ENCODE measurements around the gene OSBP2.

OSBP2 gene

GRCh38 chr22:30891443-30891755 lies 196.7 kb downstream of the OSBP2 start:
- Histone ChIP-seq H3K9ac (ENCODE audit: low read length) (no peak overlapping the region), H3K27ac (ENCODE audit: low read depth, low read length) (no peak overlapping the region), H3K4me1 (ENCODE audit: control insufficient read depth, low read depth, low read length) (no peaks in the 10 kb centered on the region), H3K4me3 (ENCODE audit: low read length) (no peak overlapping the region), H3K56ac (ENCODE audit: low read length) (no peak overlapping the region), H3K18ac (ENCODE audit: low read length) (no peak overlapping the region), H2BK15ac (replicated peaks; ENCODE audit: low read depth) (no peak overlapping the region), H4K8ac (ENCODE audit: low read depth, low read length) (no peak overlapping the region), H2BK120ac (ENCODE audit: low read depth, low read length) (no peak overlapping the region), H3K79me2 (ENCODE audit: control insufficient read depth, insufficient read depth, low read length) (no peaks in the 10 kb centered on the region), H3K23ac (ENCODE audit: low read length) (no peak overlapping the region), H4K5ac (ENCODE audit: low read length) (no peak overlapping the region), H2AK5ac (ENCODE audit: low read length) (no peak overlapping the region), H3K4me2 (ENCODE audit: low read length) (no peak overlapping the region), H3K79me1 (ENCODE audit: low read length) (no peaks in the 10 kb centered on the region), H3K4ac (ENCODE audit: low read depth, low read length) (no peak overlapping the region), H3K36me3 (ENCODE audit: control insufficient read depth, insufficient read depth, low read length) (no peaks in the 10 kb centered on the region), H3K27me3 (ENCODE audit: insufficient read depth, low read length, poor library complexity) (no peaks in the 10 kb centered on the region), H2BK5ac (ENCODE audit: low read length) (no peak overlapping the region)
- no peak for DNase-seq
- no CpG with 5 or more reads among the region's 8 CpGs for WGBS (ENCODE audit: extremely low coverage, insufficient coverage, low lambda C conversion rate)

GRCh38 chr22:30891781-30892180 lies 197.1 kb downstream of the OSBP2 start:
- WGBS (ENCODE audit: extremely low coverage, insufficient coverage, low lambda C conversion rate): no CpG with 5 or more reads among the region's 6 CpGs

DNA sequence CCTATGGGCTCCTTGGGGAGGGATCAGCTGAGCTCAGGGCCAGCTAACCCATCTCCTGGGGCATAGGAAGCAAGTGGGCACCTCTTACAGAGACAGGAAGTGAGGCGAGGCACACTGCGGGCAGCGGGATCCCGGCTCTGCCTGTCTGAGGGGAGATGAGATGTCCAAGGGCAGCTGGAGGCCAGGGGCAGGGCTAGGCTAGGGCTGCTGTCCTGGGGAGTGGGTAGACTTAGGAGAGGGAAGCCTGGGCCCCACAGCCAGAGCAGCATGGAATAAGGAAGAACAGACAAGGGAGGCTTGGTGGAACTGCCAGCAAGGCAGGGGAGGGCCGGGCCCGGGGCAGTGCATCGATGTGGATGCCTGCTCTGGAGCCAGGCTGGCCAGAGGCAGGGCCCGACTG lies 197.6 kb downstream of the OSBP2 start:
- no peaks in the 10 kb centered on the region for H3K79me1 ChIP-seq (ENCODE audit: low read length)
- no peak overlapping the region for H3K56ac ChIP-seq (ENCODE audit: low read length)
- no peak overlapping the region for H2BK5ac ChIP-seq (ENCODE audit: low read length)
- H3K4me2 ChIP-seq (ENCODE audit: low read length): no peak overlapping the region
- no peak overlapping the region for H4K8ac ChIP-seq (ENCODE audit: low read depth, low read length)
- no CpG with 5 or more reads among the region's 8 CpGs for WGBS (ENCODE audit: extremely low coverage, insufficient coverage, low lambda C conversion rate)
- no peak overlapping the region for H2BK120ac ChIP-seq (ENCODE audit: low read depth, low read length)
- H3K18ac ChIP-seq (ENCODE audit: low read length): no peak overlapping the region
- H4K5ac ChIP-seq (ENCODE audit: low read length): no peak overlapping the region
- H2AK5ac ChIP-seq (ENCODE audit: low read length): no peak overlapping the region
- H3K36me3 ChIP-seq (ENCODE audit: control insufficient read depth, insufficient read depth, low read length): no peaks in the 10 kb centered on the region
- DNase-seq: no peak
- H3K27me3 ChIP-seq (ENCODE audit: insufficient read depth, low read length, poor library complexity): no peaks in the 10 kb centered on the region
- H3K4ac ChIP-seq (ENCODE audit: low read depth, low read length): no peak overlapping the region
- no peak overlapping the region for H3K4me3 ChIP-seq (ENCODE audit: low read length)
- H3K9ac ChIP-seq (ENCODE audit: low read length): no peak overlapping the region
- no peak overlapping the region for H3K23ac ChIP-seq (ENCODE audit: low read length)
- no peak overlapping the region for H2BK15ac ChIP-seq (replicated peaks; ENCODE audit: low read depth)
- no peaks in the 10 kb centered on the region for H3K4me1 ChIP-seq (ENCODE audit: control insufficient read depth, low read depth, low read length)
- no peak overlapping the region for H3K27ac ChIP-seq (ENCODE audit: low read depth, low read length)
- no peaks in the 10 kb centered on the region for H3K79me2 ChIP-seq (ENCODE audit: control insufficient read depth, insufficient read depth, low read length)

More at GRCh38 chr22:30891781-30892180, 197.1 kb downstream of the OSBP2 start:
- H2BK120ac ChIP-seq (ENCODE audit: low read depth, low read length): no peak overlapping the region
- H2BK15ac ChIP-seq (replicated peaks; ENCODE audit: low read depth): no peak overlapping the region
- no peak overlapping the region for H4K5ac ChIP-seq (ENCODE audit: low read length)
- no peak overlapping the region for H3K18ac ChIP-seq (ENCODE audit: low read length)
- H2BK5ac ChIP-seq (ENCODE audit: low read length): no peak overlapping the region
- H2AK5ac ChIP-seq (ENCODE audit: low read length): no peak overlapping the region
- H3K4me3 ChIP-seq (ENCODE audit: low read length): no peak overlapping the region
- H3K4ac ChIP-seq (ENCODE audit: low read depth, low read length): no peak overlapping the region
- no peak for DNase-seq
- H3K79me1 ChIP-seq (ENCODE audit: low read length): no peaks in the 10 kb centered on the region
- H3K9ac ChIP-seq (ENCODE audit: low read length): no peak overlapping the region
- no peak overlapping the region for H3K56ac ChIP-seq (ENCODE audit: low read length)
- H3K79me2 ChIP-seq (ENCODE audit: control insufficient read depth, insufficient read depth, low read length): no peaks in the 10 kb centered on the region
- no peaks in the 10 kb centered on the region for H3K36me3 ChIP-seq (ENCODE audit: control insufficient read depth, insufficient read depth, low read length)
- H3K27me3 ChIP-seq (ENCODE audit: insufficient read depth, low read length, poor library complexity): no peaks in the 10 kb centered on the region
- H3K4me2 ChIP-seq (ENCODE audit: low read length): no peak overlapping the region
- H3K4me1 ChIP-seq (ENCODE audit: control insufficient read depth, low read depth, low read length): no peaks in the 10 kb centered on the region
- no peak overlapping the region for H3K23ac ChIP-seq (ENCODE audit: low read length)
- no peak overlapping the region for H4K8ac ChIP-seq (ENCODE audit: low read depth, low read length)
- no peak overlapping the region for H3K27ac ChIP-seq (ENCODE audit: low read depth, low read length)

- Histone ChIP-seq H3K4me3 (ENCODE audit: low read length) (no peak overlapping the region), H2BK5ac (ENCODE audit: low read length) (no peak overlapping the region), H4K5ac (ENCODE audit: low read length) (no peak overlapping the region), H2BK120ac (ENCODE audit: low read depth, low read length) (no peak overlapping the region), H3K27me3 (ENCODE audit: insufficient read depth, low read length, poor library complexity) (no peaks in the 10 kb centered on the region), H3K79me1 (ENCODE audit: low read length) (no peaks in the 10 kb centered on the region), H3K56ac (ENCODE audit: low read length) (no peak overlapping the region), H3K36me3 (ENCODE audit: control insufficient read depth, insufficient read depth, low read length) (no peaks in the 10 kb centered on the region), H3K4me1 (ENCODE audit: control insufficient read depth, low read depth, low read length) (no peaks in the 10 kb centered on the region), H3K18ac (ENCODE audit: low read length) (no peak overlapping the region), H3K4me2 (ENCODE audit: low read length) (no peak overlapping the region), H2BK15ac (replicated peaks; ENCODE audit: low read depth) (no peak overlapping the region), H3K27ac (ENCODE audit: low read depth, low read length) (no peak overlapping the region), H3K23ac (ENCODE audit: low read length) (no peak overlapping the region), H3K9ac (ENCODE audit: low read length) (no peak overlapping the region), H3K79me2 (ENCODE audit: control insufficient read depth, insufficient read depth, low read length) (no peaks in the 10 kb centered on the region), H4K8ac (ENCODE audit: low read depth, low read length) (no peak overlapping the region), H3K4ac (ENCODE audit: low read depth, low read length) (no peak overlapping the region), H2AK5ac (ENCODE audit: low read length) (no peak overlapping the region)
- no peak for DNase-seq
- no CpG with 5 or more reads among the region's 5 CpGs for WGBS (ENCODE audit: extremely low coverage, insufficient coverage, low lambda C conversion rate)
Observed at GRCh38 chr22:30892731-30893221, 198.1 kb downstream of the OSBP2 start.

- Histone ChIP-seq H3K27me3 (ENCODE audit: insufficient read depth, low read length, poor library complexity) (no peaks in the 10 kb centered on the region), H4K5ac (ENCODE audit: low read length) (no peak overlapping the region), H3K4me3 (ENCODE audit: low read length) (no peak overlapping the region), H3K36me3 (ENCODE audit: control insufficient read depth, insufficient read depth, low read length) (no peaks in the 10 kb centered on the region), H2BK120ac (ENCODE audit: low read depth, low read length) (no peak overlapping the region), H3K79me1 (ENCODE audit: low read length) (no peaks in the 10 kb centered on the region), H4K8ac (ENCODE audit: low read depth, low read length) (no peak overlapping the region), H3K9ac (ENCODE audit: low read length) (no peak overlapping the region), H3K56ac (ENCODE audit: low read length) (no peak overlapping the region), H3K27ac (ENCODE audit: low read depth, low read length) (no peak overlapping the region), H3K23ac (ENCODE audit: low read length) (no peak overlapping the region), H3K18ac (ENCODE audit: low read length) (no peak overlapping the region), H2BK5ac (ENCODE audit: low read length) (no peak overlapping the region), H2BK15ac (replicated peaks; ENCODE audit: low read depth) (no peak overlapping the region), H3K4me1 (ENCODE audit: control insufficient read depth, low read depth, low read length) (no peaks in the 10 kb centered on the region), H2AK5ac (ENCODE audit: low read length) (no peak overlapping the region), H3K79me2 (ENCODE audit: control insufficient read depth, insufficient read depth, low read length) (no peaks in the 10 kb centered on the region), H3K4ac (ENCODE audit: low read depth, low read length) (no peak overlapping the region), H3K4me2 (ENCODE audit: low read length) (no peak overlapping the region)
- no CpG with 5 or more reads among the region's 23 CpGs for WGBS (ENCODE audit: extremely low coverage, insufficient coverage, low lambda C conversion rate)
- no peak for DNase-seq
Observed at GRCh38 chr22:30893434-30894370, 199.0 kb downstream of the OSBP2 start.

GRCh38 chr22:30894371-30894740 lies 199.7 kb downstream of the OSBP2 start:
- no peak overlapping the region for H3K56ac ChIP-seq (ENCODE audit: low read length)
- no peaks in the 10 kb centered on the region for H3K27me3 ChIP-seq (ENCODE audit: insufficient read depth, low read length, poor library complexity)
- no peak overlapping the region for H4K5ac ChIP-seq (ENCODE audit: low read length)
- H4K8ac ChIP-seq (ENCODE audit: low read depth, low read length): no peak overlapping the region
- H3K4me3 ChIP-seq (ENCODE audit: low read length): no peak overlapping the region
- H2BK120ac ChIP-seq (ENCODE audit: low read depth, low read length): no peak overlapping the region
- H3K9ac ChIP-seq (ENCODE audit: low read length): no peak overlapping the region
- no peaks in the 10 kb centered on the region for H3K36me3 ChIP-seq (ENCODE audit: control insufficient read depth, insufficient read depth, low read length)
- H3K4ac ChIP-seq (ENCODE audit: low read depth, low read length): no peak overlapping the region
- no peaks in the 10 kb centered on the region for H3K4me1 ChIP-seq (ENCODE audit: control insufficient read depth, low read depth, low read length)
- no peak overlapping the region for H2BK5ac ChIP-seq (ENCODE audit: low read length)
- no peak overlapping the region for H2AK5ac ChIP-seq (ENCODE audit: low read length)
- no peak overlapping the region for H3K23ac ChIP-seq (ENCODE audit: low read length)
- DNase-seq: no peak
- no CpG with 5 or more reads among the region's 3 CpGs for WGBS (ENCODE audit: extremely low coverage, insufficient coverage, low lambda C conversion rate)
- no peak overlapping the region for H3K27ac ChIP-seq (ENCODE audit: low read depth, low read length)
- no peak overlapping the region for H3K4me2 ChIP-seq (ENCODE audit: low read length)
- H3K79me2 ChIP-seq (ENCODE audit: control insufficient read depth, insufficient read depth, low read length): no peaks in the 10 kb centered on the region
- no peaks in the 10 kb centered on the region for H3K79me1 ChIP-seq (ENCODE audit: low read length)
- no peak overlapping the region for H2BK15ac ChIP-seq (replicated peaks; ENCODE audit: low read depth)
- H3K18ac ChIP-seq (ENCODE audit: low read length): no peak overlapping the region

Data from mesendoderm (in vitro differentiated cells).